OCI-LY1 (cell line): Measurements from ENCODE around the gene DCAKD.

Experiments
- EZH2 ChIP-seq: fragments of 200-600 bp; sonication (generic), shearing (Covaris generic); IDR thresholded peaks from 2 replicates; pipeline ENCODE4 v1.8.0; 2017; ENCODE audit warnings: borderline replicate concordance, mixed run types, mild to moderate bottlenecking, antibody characterized with exemption, low read length, moderate library complexity, mixed read lengths
- TF ChIP-seq, protein P1 (sequence below): fragments of 200-600 bp; sonication (generic), shearing (Covaris generic); IDR thresholded peaks from 2 replicates; pipeline ENCODE4 v1.5.1; 2017; ENCODE audit warnings: mild to moderate bottlenecking, antibody characterized with exemption, low read length, moderate library complexity, mixed read lengths

DNA sequence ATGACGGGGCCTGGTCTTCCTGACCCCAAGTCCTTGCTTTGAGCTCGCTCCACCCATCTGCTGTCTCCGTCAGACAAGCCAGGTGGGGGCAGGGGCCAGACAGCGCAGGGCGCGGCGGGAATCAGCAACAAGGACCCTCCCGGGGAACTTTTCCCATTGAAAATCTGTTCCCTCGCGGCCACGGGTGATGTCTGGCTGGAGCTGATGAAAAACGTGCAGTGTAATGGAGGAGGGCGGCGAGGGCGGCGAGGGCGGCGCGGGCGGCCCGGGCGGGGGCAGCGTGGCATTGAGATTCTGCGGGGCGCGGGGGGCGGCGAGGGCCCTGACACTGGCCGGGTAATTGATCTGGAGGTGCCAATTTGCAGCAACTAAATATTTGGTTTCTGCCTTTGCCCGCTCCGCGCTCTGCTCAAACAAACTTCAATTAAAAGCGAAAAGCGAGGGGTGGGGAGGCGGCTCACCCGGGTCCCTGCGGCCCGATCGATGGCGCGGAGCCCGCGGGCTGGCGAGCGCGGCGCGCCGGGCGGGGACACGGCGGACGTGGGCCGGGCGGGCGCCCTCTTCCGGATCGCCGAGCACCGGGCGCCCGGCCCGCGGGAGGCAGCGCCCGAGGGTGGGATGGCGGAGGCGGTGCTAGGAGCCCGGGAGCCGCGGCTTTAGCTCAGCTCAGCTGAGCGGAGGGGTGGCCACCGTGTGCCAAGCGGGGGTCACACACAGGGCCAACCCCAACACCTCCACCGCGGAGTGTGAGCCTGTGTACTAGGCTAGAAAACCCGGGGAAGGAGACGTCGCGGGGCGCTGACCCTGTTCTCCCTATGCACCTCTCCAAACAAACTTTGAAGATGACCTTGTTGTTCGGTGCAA, 32.4 kb downstream of the DCAKD start:
- TF ChIP-seq, protein P1, sequence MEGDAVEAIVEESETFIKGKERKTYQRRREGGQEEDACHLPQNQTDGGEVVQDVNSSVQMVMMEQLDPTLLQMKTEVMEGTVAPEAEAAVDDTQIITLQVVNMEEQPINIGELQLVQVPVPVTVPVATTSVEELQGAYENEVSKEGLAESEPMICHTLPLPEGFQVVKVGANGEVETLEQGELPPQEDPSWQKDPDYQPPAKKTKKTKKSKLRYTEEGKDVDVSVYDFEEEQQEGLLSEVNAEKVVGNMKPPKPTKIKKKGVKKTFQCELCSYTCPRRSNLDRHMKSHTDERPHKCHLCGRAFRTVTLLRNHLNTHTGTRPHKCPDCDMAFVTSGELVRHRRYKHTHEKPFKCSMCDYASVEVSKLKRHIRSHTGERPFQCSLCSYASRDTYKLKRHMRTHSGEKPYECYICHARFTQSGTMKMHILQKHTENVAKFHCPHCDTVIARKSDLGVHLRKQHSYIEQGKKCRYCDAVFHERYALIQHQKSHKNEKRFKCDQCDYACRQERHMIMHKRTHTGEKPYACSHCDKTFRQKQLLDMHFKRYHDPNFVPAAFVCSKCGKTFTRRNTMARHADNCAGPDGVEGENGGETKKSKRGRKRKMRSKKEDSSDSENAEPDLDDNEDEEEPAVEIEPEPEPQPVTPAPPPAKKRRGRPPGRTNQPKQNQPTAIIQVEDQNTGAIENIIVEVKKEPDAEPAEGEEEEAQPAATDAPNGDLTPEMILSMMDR: no peak; the same call in 1 of the 2 replicates
- TF ChIP-seq EZH2: no peak
